ENCODE data around the gene STXBP2. TPM values are rescaled to one million over a fixed set of nuclear protein-coding genes. Genes with fewer than 3 reads are reported as not detected.

STXBP2 gene
- total RNA-seq, 3 donors from 2014 or later = 114 to 209 (median 183) TPM

- no peaks in the 10 kb centered on the region for H3K9me3 ChIP-seq
- DNase-seq (no peak), ATAC-seq (peak; percentile 16)
- no peak overlapping the region for H3K4me3 ChIP-seq
- H3K4me1 ChIP-seq (ENCODE audit: low read depth) = peaks cover 2% of the 10 kb centered on the region
- intact Hi-C loops (cut with DNase I, micrococcal nuclease) = no loop called here
- TF ChIP-seq CTCF (IDR thresholded peaks at IDR 0.05) = no peak
- no peaks in the 10 kb centered on the region for H3K36me3 ChIP-seq (ENCODE audit: low read depth)
Measured at GRCh38 chr19:7657131-7657751, 20.3 kb downstream of the STXBP2 start.

- intact Hi-C loops (cut with DNase I, micrococcal nuclease) = no loop called here
- no peak overlapping the region for H3K4me3 ChIP-seq
- peak; percentile 63 for ATAC-seq
Measured at GRCh38 chr19:7658219-7658686, 21.3 kb downstream of the STXBP2 start.

GRCh38 chr19:7661744-7662538 is 25.0 kb downstream of the STXBP2 start:
- intact Hi-C loops (cut with DNase I, micrococcal nuclease) = no loop called here
- Histone ChIP-seq H3K4me1 (ENCODE audit: low read depth) (no peaks in the 10 kb centered on the region), H3K9me3 (no peaks in the 10 kb centered on the region), H3K36me3 (ENCODE audit: low read depth) (no peaks in the 10 kb centered on the region), H3K4me3 (no peak overlapping the region)
- DNase-seq (no peak), ATAC-seq (no peak)
- TF ChIP-seq CTCF (IDR thresholded peaks at IDR 0.05) = no peak

More at GRCh38 chr19:7658219-7658686, 21.3 kb downstream of the STXBP2 start:
- Histone ChIP-seq H3K9me3 (no peaks in the 10 kb centered on the region), H3K36me3 (ENCODE audit: low read depth) (no peaks in the 10 kb centered on the region), H3K4me1 (ENCODE audit: low read depth) (no peaks in the 10 kb centered on the region)
- no peak for DNase-seq
- no peak for TF ChIP-seq CTCF (IDR thresholded peaks at IDR 0.05)

GRCh38 chr19:7662657-7663056 is 25.7 kb downstream of the STXBP2 start:
- TF ChIP-seq CTCF (IDR thresholded peaks at IDR 0.05) = no peak
- intact Hi-C loops (cut with DNase I, micrococcal nuclease) = no loop called here
- no peaks in the 10 kb centered on the region for H3K9me3 ChIP-seq
- no peak for ATAC-seq
- DNase-seq = no peak
- no peaks in the 10 kb centered on the region for H3K4me1 ChIP-seq (ENCODE audit: low read depth)
- no peak overlapping the region for H3K4me3 ChIP-seq
- no peaks in the 10 kb centered on the region for H3K36me3 ChIP-seq (ENCODE audit: low read depth)

GRCh38 chr19:7663706-7664105 is 26.8 kb downstream of the STXBP2 start:
- H3K4me1 ChIP-seq (ENCODE audit: low read depth) = no peaks in the 10 kb centered on the region
- no peak for TF ChIP-seq CTCF (IDR thresholded peaks at IDR 0.05)
- DNase-seq (no peak), ATAC-seq (no peak)
- no peaks in the 10 kb centered on the region for H3K36me3 ChIP-seq (ENCODE audit: low read depth)
- no peaks in the 10 kb centered on the region for H3K9me3 ChIP-seq
- intact Hi-C loops (cut with DNase I, micrococcal nuclease) = no loop called here
- H3K4me3 ChIP-seq = no peak overlapping the region

Measured in mucosa of descending colon (tissue), 3 donors.